ENCODE results near the gene IGF2BP3.
"Not testable (repeated sequence)": the region's sequence is repeated elsewhere in the genome, so short reads cannot be mapped to it uniquely, and the experiment has no call there.

IGF2BP3 gene

DNA sequence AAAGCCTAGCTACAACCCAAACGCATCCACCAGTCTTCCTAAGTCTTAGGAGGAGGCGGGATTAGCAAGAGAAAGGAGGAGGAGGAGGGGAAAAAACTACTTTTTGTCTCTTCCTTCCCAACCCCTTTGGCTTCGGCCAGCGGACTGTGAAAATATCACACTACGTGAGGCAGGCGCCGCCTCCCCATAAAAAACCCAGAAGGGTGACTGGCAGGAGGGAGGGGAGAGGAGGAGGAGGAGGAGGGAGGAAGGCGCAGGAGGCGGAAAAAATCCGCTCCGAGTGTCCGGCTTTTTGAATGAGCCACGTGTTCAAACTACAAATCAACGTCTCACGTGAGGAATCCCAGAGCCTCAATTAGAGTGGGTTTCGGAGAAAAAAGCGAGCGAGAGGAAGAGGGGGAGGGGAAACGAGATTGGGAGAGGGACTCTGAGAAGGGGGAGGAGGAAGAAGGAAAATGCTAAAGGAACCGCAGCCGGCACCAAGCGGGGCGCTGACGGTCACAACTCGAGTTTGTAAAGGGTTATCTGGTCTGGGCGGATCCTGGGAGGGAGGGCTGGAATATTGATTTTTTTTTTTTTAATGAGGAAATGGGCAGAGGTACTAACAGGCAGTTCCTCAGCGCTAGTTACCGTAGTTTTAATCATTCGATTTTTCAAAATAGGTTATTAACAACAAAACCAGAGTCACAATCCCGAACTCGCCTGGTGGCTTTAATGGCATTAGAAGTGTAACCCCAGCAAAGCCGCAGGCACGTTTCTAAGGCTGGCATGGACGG lies at the start of gene IGF2BP3:
Gene IGF2BP3 (minus strand): TSS at position 162 of the 776 bp plus-strand sequence. CDS start 381 bp downstream, outside the sequence.
- DNase-seq = peak; percentile 43

- no peak for DNase-seq
Measured at GRCh38 chr7:23514755-23515154, 44.5 kb upstream of the IGF2BP3 start.

- not testable (repeated sequence) for DNase-seq
Measured at GRCh38 chr7:23513746-23514145, 43.5 kb upstream of the IGF2BP3 start.

DNA sequence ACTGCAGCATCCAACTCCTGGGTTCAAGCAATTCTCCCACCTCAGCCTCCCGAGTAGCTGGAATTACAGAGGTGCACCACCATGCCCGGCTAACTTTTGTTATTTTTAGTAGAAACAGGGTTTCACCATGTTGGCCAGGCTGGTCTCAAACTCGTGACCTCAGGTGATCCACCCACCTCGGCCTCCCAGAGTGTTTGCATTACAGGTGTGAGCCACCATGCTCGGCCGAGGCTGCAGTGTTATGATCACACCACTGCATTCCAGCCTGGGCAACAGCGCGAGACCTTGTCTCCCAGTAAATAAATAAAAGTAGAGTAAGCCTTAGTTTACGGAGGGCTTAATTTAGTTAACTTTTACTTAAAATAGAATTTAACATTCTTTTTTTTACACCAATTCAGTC lies 23.7 kb upstream of the IGF2BP3 start:
- DNase-seq = no peak

DNA sequence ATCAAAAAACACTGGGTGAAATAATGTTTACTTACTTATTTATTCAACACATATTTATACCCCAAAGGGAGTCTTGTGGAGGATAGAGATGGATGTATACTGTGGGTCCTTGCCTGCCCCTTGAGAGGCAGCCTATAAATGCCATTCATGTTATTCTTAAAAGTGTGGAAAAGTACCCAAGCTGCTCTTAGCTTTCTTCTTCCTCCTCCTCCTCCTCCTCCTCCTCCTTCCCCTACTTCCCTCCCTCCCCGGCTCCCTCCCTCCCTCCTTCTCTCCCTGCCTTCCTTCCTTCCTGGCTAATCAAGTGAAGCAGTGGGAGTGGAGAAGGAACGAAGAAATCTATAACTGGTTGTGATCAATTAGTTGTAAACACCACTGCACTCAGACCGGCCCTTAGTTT lies 21.2 kb upstream of the IGF2BP3 start:
- no peak for DNase-seq

GRCh38 chr7:23490357-23491135 lies 20.3 kb upstream of the IGF2BP3 start:
- peak; percentile 83 for DNase-seq

DNA sequence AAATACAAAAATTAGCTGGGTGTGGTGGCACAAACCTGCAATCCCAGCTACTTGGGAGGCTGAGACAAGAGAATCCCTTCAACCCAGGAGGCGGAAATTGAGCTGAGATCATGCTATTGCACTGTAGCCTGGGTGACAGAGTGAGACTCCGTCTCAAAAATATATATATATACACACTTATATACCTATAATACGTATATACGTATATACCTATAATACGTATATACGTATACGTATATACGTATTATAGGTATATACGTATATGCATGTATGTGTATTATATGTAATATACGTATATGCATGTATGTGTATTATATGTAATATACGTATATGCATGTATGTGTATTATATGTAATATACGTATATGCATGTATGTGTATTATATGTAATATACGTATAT lies 18.4 kb upstream of the IGF2BP3 start:
- not testable (repeated sequence) for DNase-seq

DNA sequence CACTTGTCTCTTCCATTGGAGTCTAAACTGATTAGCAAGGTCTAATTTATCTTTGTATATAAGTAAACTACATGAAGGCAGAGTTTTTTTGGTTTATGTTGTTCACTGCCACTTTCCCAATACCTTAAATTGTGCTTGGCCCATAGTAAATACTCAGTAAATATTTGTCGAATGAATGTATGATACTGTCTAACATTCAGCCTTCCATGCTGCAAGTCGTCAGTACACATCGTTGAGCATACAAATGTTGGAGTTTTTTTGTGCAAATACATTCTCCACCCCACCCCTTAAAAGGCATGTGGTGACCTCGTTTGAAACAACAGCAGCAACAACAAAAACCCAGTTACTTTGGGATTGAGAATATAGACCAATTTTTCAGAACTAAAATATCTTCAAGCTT lies 17.4 kb upstream of the IGF2BP3 start:
- DNase-seq = no peak

DNA sequence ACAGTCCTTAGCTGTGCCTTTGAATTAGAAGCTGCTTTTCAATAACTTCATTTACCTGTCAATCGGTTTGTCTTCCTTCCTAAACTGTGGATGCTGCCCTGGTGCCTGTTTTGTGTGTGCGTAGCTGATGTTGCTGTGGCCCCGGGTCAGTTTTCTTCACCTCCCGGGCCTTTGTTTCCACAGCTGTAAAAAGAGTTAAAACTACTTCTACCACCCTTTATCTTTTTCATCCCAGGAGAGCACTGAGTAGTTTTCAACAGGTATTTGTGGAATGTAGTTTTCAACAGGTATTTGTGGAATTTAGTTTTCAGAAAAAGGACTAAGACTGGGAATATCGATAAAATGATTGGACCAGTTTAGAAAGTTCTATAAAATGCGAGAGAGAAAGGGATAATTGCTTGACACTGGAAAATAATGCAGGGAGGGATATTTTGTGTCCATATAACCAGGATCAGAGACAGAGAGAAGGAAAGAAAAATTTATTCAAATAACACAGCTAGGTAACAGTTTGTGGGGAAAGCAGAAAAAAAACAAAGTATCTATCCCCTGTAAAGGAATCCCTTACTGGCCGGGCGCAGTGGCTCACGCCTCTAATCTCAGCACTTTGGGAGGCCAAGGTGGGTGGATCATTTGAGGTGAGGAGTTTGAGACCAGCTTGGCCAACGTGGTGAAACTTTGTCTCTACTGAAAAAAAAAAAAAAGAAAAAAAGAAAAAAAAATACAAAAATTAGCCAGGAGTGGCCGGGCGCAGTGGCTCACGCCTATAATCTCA lies 15.9 kb upstream of the IGF2BP3 start:
- no peak for DNase-seq

- no peak for DNase-seq
Measured at GRCh38 chr7:23482686-23483085, 12.4 kb upstream of the IGF2BP3 start.

GRCh38 chr7:23477962-23478866 lies 7.9 kb upstream of the IGF2BP3 start:
- no peak for DNase-seq

DNA sequence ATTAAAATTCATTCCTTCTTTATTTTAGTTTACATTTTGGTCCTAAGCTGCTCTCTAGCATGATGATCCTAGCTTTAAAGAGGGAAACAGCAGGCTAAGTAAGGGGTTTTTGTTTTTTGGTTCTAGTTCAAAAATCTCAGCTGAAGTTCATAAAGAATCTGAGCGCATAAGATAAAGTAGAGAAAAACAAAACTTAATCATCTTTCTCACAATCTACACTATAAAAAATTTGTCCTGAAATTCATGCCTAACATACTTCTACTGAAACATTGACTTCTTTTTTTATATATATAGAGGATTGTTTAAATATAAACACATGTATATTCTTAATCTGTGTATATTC lies 6.8 kb upstream of the IGF2BP3 start:
- no peak for DNase-seq

DNA sequence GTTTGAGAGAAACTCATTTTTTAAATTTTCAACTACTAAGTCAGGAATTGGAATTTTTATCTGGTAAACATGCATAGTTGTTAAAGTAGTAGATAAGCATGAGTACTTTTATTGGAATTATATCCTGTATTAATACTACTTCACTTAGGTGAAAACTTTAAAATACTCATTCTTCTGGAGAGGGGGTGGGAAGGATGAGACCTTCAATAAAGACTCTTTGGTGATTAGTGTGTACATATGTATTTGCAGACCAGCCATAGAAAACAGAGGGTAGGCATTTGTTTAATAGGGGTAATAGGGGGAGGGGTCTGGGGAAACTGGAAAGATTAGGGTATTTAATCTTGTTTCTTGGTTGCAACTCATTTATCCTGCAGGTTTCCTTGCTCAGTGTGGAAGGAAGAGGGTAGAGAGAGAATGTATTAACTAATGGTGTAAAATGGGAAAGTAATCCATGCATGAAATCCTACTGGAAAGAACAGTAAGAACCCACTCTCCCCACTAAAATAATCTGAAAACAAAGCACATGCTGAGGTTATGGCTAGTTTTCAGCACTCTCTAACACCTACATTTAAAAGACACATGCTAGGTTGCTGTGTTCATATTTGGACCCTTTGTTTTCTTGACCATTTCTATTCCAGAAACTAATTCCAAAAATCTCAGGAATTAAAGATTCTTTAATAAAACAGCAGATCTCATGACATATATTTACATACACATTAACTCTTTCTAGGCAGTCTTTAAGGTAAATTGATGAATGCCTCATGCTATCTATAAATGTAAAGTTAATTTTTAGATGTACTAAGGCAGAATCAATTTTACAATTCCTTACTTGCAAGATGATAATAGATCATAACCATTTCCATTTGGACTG lies 6.2 kb upstream of the IGF2BP3 start:
- DNase-seq = no peak

- DNase-seq = no peak
Measured at GRCh38 chr7:23475576-23475839, 5.2 kb upstream of the IGF2BP3 start.

GRCh38 chr7:23474829-23475575 lies 4.7 kb upstream of the IGF2BP3 start:
- DNase-seq = peak; percentile 46

DNA sequence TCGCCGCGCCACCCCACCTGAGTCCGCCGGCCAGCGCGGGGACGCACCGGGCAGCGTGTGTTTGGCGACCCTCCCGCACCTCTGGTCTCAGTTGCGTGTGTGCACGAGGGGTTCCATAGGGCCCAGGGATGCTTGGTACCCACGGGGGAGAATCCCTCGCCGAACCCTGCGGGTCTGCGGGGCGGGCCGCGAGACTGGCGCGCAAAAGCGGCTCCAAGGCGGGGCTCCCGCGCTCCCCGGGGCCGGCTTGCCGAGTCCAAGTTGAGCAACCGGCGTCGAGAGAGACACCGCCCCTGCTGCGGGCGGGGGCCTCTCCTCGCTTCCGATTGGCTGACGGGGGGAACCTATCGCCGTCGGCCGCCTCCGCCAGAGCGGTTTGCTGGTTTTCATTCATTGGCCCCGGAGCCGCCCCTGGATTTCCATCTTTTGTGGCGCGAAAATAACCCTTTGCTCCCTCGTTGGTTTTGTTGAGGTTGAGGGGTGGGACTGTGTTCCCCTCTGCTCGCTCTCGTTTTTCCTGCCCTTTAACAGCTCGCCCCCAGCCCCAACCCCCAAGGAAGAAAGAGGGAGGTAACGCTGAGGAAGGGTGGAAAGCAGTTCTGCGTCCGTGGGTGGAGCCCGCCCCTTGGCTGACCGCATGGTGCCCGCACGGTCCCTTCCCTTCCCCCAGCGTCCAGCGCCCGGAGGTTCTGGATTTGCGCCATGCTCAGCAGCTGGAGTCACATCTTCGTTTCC lies 4.0 kb upstream of the IGF2BP3 start:
- peak; percentile 96 for DNase-seq

GRCh38 chr7:23473844-23474093 lies 3.5 kb upstream of the IGF2BP3 start:
- DNase-seq = no peak

- DNase-seq = no peak
Measured at GRCh38 chr7:23472956-23473843, 2.9 kb upstream of the IGF2BP3 start.

GRCh38 chr7:23472556-23472955 lies 2.3 kb upstream of the IGF2BP3 start:
- no peak for DNase-seq

DNA sequence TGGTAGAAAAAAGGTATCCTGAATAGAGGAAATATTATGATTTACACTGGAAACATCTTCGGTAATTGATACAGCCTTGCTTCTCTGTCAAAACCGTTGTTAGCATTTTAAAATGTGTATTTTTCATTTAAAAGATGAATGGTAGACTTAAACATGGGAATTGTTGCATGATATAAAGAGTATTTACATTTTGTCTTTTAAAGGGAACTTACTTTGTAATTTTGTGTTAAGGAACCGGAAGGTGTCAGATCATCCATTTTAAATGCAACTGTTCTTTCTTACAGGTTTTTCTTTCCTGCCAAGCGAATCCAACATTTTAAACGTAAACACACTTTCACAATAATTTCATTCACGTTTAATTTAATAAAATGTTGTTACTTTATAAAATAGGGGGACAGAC lies 1.8 kb upstream of the IGF2BP3 start:
- DNase-seq = no peak
